Spleen (tissue), 7 donors: ENCODE measurements around the gene KDM4F.

Experiments
- POLR2A ChIP-seq, 3 donors: fragments of 450-650 bp; IDR thresholded peaks; one replicate each; pipeline ENCODE4 v1.5.1; 2017; ENCODE audit warnings: antibody characterized with exemption in 3 of 3, mild to moderate bottlenecking in 1 of 3
- POLR2AphosphoS5 ChIP-seq, 3 donors: sonication (generic); formaldehyde crosslinking; IDR thresholded peaks; one replicate each; pipeline ENCODE4 v1.5.1; 2017; ENCODE audit warnings: antibody characterized with exemption in 3 of 3
- TF ChIP-seq, protein P1 (sequence below), 11 experiments: fragments of 200-600 bp in 7 of 11; fragments of 450-650 bp in 4 of 11; sonication (generic) in 4 of 11; IDR thresholded peaks in 8 of 11; conservative IDR thresholded peaks in 3 of 11; 1 replicate in 7 of 11; 2 replicates in 4 of 11; pipeline versions ENCODE4 v1.4.0 to v1.8.0; 2016 to 2021; ENCODE audit warnings: antibody characterized with exemption in 11 of 11, inconsistent platforms in 4 of 11, mild to moderate bottlenecking in 1 of 11
- donor health status: DM: no; HTN: no; CAD: no; lungs with moderate emphysema.
- donor health status: DM: no; HTN: no; CAD: no.
- donor health status: DM: no; HTN: no; CAD: no.

DNA sequence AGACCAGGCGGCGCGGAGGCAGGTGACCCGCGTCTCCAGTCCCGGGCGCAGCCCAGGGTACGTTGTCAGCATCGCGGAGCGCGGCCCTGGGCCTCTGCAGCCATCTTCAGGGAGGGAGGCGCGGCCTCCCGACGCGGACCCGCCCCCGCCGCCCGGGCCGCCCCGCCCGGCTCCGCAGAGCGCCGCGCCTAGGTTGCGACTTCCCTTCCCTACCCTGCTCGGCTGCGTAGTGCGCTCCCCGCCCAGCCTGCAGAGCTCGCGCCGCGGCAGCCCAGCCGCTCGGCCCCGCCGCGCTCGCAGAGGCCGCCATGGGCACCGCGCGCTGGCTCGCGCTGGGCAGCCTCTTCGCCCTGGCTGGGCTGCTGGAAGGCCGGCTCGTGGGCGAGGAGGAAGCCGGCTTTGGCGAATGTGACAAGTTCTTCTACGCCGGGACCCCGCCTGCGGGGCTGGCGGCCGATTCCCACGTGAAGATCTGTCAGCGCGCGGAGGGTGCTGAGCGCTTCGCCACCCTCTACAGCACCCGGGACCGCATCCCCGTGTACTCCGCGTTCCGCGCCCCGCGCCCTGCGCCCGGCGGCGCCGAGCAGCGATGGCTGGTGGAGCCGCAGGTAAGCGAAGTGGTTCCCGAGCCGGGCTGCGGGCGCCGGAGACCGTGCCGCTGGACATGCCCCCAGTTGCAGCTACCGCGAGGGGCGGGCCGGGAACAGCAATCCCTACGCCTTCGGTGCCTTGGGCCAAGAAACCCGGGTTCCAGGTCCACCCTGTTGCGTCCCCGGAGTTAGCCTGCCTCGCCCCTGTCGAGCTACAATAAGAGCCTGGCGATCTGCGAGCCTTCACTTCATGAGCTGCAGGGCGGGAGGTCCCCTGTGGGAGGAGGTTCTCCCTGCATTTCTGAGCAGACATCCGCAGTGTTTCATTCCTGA, 40.7 kb downstream of the KDM4F start, which contains the start of gene ENDOD1:
- TF ChIP-seq, protein P1, sequence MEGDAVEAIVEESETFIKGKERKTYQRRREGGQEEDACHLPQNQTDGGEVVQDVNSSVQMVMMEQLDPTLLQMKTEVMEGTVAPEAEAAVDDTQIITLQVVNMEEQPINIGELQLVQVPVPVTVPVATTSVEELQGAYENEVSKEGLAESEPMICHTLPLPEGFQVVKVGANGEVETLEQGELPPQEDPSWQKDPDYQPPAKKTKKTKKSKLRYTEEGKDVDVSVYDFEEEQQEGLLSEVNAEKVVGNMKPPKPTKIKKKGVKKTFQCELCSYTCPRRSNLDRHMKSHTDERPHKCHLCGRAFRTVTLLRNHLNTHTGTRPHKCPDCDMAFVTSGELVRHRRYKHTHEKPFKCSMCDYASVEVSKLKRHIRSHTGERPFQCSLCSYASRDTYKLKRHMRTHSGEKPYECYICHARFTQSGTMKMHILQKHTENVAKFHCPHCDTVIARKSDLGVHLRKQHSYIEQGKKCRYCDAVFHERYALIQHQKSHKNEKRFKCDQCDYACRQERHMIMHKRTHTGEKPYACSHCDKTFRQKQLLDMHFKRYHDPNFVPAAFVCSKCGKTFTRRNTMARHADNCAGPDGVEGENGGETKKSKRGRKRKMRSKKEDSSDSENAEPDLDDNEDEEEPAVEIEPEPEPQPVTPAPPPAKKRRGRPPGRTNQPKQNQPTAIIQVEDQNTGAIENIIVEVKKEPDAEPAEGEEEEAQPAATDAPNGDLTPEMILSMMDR (IDR thresholded peaks at IDR 0.05 in 8 of 11, conservative IDR thresholded peaks at IDR 0.05 in 3 of 11), result peak in 2 of 11 experiments; percentile 4 to 17
- TF ChIP-seq POLR2A (IDR thresholded peaks at IDR 0.05) (peak in 2 of 3 donors; percentile 86 to 90), POLR2AphosphoS5 (IDR thresholded peaks at IDR 0.05) (peak; percentile 89 to 95 (median 89))
